Breast epithelium (tissue), 4 donors: Measurements from ENCODE around the gene TUBB1. TPM values are rescaled to one million over a fixed set of nuclear protein-coding genes. Genes with fewer than 3 reads are reported as not detected.

Source experiments
- DNase-seq, 2 donors: peaks; one replicate each; pipeline ENCODE4 v3.0.0-alpha.2; 2019; ENCODE audit warnings: low spot score in 2 of 2
- H3K27ac ChIP-seq, 2 donors: fragments of 200-600 bp; sonication (generic) in 1 of 2; one replicate each; pipeline ENCODE4 v1.5.1; 2016 to 2019; ENCODE audit warnings: mild to moderate bottlenecking in 1 of 2
- H3K27me3 ChIP-seq, 2 donors: fragments of 200-600 bp; sonication (generic) in 1 of 2; one replicate each; pipeline versions ENCODE4 v1.5.1 to v1.6.0; 2017 to 2019; ENCODE audit warnings: control low read depth in 1 of 2, mild to moderate bottlenecking in 1 of 2
- H3K36me3 ChIP-seq: fragments of 200-600 bp; one replicate; pipeline ENCODE4 v1.5.1; 2019
- H3K4me1 ChIP-seq, 2 donors: fragments of 200-600 bp; sonication (generic); one replicate each; pipeline ENCODE4 v1.5.1; 2016 to 2019; ENCODE audit warnings: control low read depth in 1 of 2
- H3K4me3 ChIP-seq, 3 donors: fragments of 200-600 bp; sonication (generic); 1 replicate in 2 of 3; 2 replicates in 1 of 3; pipeline ENCODE4 v1.5.1; 2016 to 2019; ENCODE audit warnings: mild to moderate bottlenecking in 3 of 3, moderate library complexity in 2 of 3
- H3K9me3 ChIP-seq, 2 donors: fragments of 200-600 bp; sonication (generic) in 1 of 2; one replicate each; pipeline ENCODE4 v1.5.1; 2016 to 2019; ENCODE audit warnings: control low read depth in 1 of 2
- CTCF ChIP-seq, 3 donors: fragments of 450-650 bp; IDR thresholded peaks; one replicate each; pipeline ENCODE4 v1.5.1; 2016 to 2017; ENCODE audit warnings: antibody characterized with exemption in 3 of 3, mild to moderate bottlenecking in 3 of 3, moderate library complexity in 3 of 3
- POLR2A ChIP-seq: fragments of 450-650 bp; IDR thresholded peaks from one replicate; pipeline ENCODE4 v1.6.1; 2016; ENCODE audit warnings: antibody characterized with exemption, mild to moderate bottlenecking, moderate library complexity
- POLR2AphosphoS5 ChIP-seq, 3 donors: sonication (generic); formaldehyde crosslinking; IDR thresholded peaks; one replicate each; pipeline ENCODE4 v1.6.1; 2017; ENCODE audit warnings: antibody characterized with exemption in 3 of 3
- intact Hi-C: fragments of 100-400 bp; cut with DNase I; formaldehyde crosslinking; loops from one replicate; pipeline ENCODE4 v1.15.1; 2023; ENCODE audit warnings: low total_unique reads
- total RNA-seq, 3 donors: library from RNA; depleted of rRNA; stranded (reverse); fragments of >200 nt; gene quantifications; one replicate each; pipeline ENCODE4 v1.1.0, GENCODE V29; 2016

The TUBB1 gene
- total RNA-seq, 3 donors from 2014 or later = 0.16 TPM; not detected in 2

- intact Hi-C loops = no loop called here
- TF ChIP-seq CTCF (IDR thresholded peaks at IDR 0.05) = no peak
- TF ChIP-seq POLR2A = no peak
- TF ChIP-seq POLR2AphosphoS5 (IDR thresholded peaks at IDR 0.05) = no peak
- Histone ChIP-seq H3K9me3 (no peaks in the 10 kb centered on the region), H3K36me3 (peaks cover 6% of the 10 kb centered on the region), H3K4me3 (no peak overlapping the region), H3K4me1 (peaks cover 2 to 13% of the 10 kb centered on the region in 2 donors), H3K27ac (no peak overlapping the region), H3K27me3 (no peaks in the 10 kb centered on the region)
- DNase-seq = no peak
These were observed 18.9 kb upstream of the TUBB1 start for GRCh38 chr20:59000326-59000725.

- intact Hi-C loops = no loop called here
- Histone ChIP-seq H3K9me3 (no peaks in the 10 kb centered on the region), H3K27ac (no peak overlapping the region), H3K4me3 (no peak overlapping the region), H3K4me1 (peaks cover 10 to 20% of the 10 kb centered on the region in 2 donors), H3K27me3 (no peaks in the 10 kb centered on the region), H3K36me3 (no peaks in the 10 kb centered on the region)
- no peak for DNase-seq
- no peak for TF ChIP-seq POLR2A
- TF ChIP-seq POLR2AphosphoS5 (IDR thresholded peaks at IDR 0.05) = no peak
- TF ChIP-seq CTCF (IDR thresholded peaks at IDR 0.05) = no peak
These were observed 18.2 kb upstream of the TUBB1 start for GRCh38 chr20:59001068-59001448.

- intact Hi-C loops = no loop called here
- no peaks in the 10 kb centered on the region for H3K36me3 ChIP-seq
- H3K27ac ChIP-seq = peak overlapping the region in 1 of 2 donors; percentile 93
- DNase-seq = no peak
- TF ChIP-seq POLR2AphosphoS5 (IDR thresholded peaks at IDR 0.05) (no peak), POLR2A (no peak), CTCF (IDR thresholded peaks at IDR 0.05) (no peak)
- no peak overlapping the region for H3K4me3 ChIP-seq
- no peaks in the 10 kb centered on the region for H3K27me3 ChIP-seq
- no peaks in the 10 kb centered on the region for H3K9me3 ChIP-seq
- H3K4me1 ChIP-seq = peaks cover 11 to 20% of the 10 kb centered on the region in 2 donors
These were observed 17.6 kb upstream of the TUBB1 start for GRCh38 chr20:59001449-59002171.

GRCh38 chr20:59002388-59002787 is 16.8 kb upstream of the TUBB1 start:
- Histone ChIP-seq H3K27ac (peak overlapping the region; percentile 93), H3K9me3 (no peaks in the 10 kb centered on the region), H3K4me1 (peaks cover 14 to 20% of the 10 kb centered on the region in 2 donors), H3K27me3 (no peaks in the 10 kb centered on the region), H3K4me3 (no peak overlapping the region), H3K36me3 (no peaks in the 10 kb centered on the region)
- TF ChIP-seq POLR2AphosphoS5 (IDR thresholded peaks at IDR 0.05) (no peak), POLR2A (no peak), CTCF (IDR thresholded peaks at IDR 0.05) (no peak)
- no peak for DNase-seq
- intact Hi-C loops = no loop called here

- Histone ChIP-seq H3K9me3 (no peaks in the 10 kb centered on the region), H3K27ac (peak overlapping the region; percentile 93), H3K4me1 (peaks cover 14 to 20% of the 10 kb centered on the region in 2 donors), H3K27me3 (no peaks in the 10 kb centered on the region), H3K36me3 (no peaks in the 10 kb centered on the region), H3K4me3 (peak overlapping the region in 1 of 3 donors; percentile 85)
- DNase-seq = no peak
- TF ChIP-seq CTCF (IDR thresholded peaks at IDR 0.05) (no peak), POLR2AphosphoS5 (IDR thresholded peaks at IDR 0.05) (no peak), POLR2A (no peak)
- intact Hi-C loops = no loop called here
These were observed 16.3 kb upstream of the TUBB1 start for GRCh38 chr20:59002874-59003399.
